ENCODE measurements around the gene MRPL54.

The MRPL54 gene

GRCh38 chr19:3785938-3786824 is 23.7 kb downstream of the MRPL54 start, which contains the start of gene MATK:
Gene MATK (minus strand): TSS chr19:3786381. CDS start chr19:3785135, 1,246 bp downstream.
- no peak for DNase-seq

DNA sequence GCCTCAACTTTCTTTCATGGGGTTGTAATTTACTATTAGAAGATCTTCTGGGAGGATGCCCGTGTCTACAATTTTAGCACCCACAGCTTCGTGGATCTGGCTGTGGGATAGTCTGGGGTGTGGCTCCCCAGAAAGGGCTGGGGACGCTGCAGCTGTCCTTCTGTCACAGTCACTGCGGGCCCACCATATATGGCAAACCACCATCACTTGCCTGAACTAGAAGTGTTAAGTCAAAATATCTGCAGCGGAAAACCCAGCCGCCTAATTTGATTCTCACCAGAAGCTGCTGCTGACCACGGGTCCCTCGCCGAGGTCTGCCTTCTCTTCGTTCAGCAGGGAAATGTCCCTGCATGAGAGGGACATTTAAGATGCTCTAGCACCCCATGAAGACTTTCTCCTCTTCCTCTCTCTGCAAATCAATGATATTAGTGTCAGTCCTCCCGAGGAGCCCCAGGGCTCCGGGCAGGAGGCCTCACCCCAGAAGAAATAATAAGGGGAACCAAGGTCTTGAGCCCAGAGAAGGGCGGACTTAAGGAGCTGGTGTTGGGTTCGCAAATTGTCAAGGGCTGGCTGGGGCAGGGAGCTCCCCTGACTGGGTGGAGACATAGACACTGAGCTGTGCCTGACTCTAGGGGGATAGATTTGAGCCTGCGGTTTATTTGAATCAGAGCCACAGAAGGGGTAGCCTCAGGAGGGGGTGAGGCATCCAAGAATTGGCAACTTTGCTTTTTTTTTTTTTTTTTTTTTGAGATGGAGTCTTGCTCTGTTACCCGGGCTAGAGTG is 26.7 kb downstream of the MRPL54 start:
- DNase-seq, result no peak

GRCh38 chr19:3790209-3790734 is 27.8 kb downstream of the MRPL54 start:
- no peak for DNase-seq

DNA sequence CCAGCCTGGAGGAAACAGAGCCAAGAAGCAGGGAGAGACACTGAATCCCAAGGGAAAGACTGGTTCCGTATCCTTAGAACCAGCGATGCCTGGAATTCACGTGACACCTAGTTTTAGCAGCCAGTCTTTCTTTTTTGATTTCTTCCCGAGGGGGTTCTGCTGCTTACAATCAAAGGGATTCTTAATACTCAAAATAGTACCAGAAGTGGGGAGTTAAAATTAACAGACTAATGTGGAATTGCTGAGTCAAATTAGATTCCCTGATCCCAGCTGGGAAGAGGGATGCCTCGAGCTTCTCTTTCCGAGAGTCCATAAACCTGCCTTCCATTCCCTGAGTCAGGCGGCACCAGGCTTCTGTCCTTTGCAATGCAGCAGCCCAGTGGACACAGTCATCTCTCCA is 28.5 kb downstream of the MRPL54 start:
- no peak for DNase-seq

GRCh38 chr19:3792114-3792513 is 29.6 kb downstream of the MRPL54 start:
- no peak for DNase-seq

DNA sequence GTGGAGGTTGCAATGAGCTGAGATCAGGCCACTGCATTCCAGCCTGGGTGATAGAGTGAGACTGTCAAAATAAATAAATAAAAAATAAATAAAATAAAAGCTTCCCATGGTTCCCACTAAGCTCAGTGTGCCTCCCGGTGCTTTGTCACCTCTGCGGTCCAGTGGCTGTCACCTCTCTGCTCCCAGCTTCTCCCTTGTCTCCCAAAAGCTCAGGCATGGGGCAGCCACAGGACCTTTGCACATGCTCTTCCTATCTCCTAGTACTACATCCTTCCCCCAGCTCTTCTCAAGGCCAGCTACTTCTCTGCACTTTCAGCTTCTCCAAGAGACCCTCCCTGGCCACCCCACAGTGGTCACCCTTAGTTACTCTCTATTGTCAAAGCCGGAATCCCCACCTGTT is 31.3 kb downstream of the MRPL54 start:
- DNase-seq, result no peak

GRCh38 chr19:3796358-3796757 is 33.9 kb downstream of the MRPL54 start:
- DNase-seq, result no peak

DNA sequence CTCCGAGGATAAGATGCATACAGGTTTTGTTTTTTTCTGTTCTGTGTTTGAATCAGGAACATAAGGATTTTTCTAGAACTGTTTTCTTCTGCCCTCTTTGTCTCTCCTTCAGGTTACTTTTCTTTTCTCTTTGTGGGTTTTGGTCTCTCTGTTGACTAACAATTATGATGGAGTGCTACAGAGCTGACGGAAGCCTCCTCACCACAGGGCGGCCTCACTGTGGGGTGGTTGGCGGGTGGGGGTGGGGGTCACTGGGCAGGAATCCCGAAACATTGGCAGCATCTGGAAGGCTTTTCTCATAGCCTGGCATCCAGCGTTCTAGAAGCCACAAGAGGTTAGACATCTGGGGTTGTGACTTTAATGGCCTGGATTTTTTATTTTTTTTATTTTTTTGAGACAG is 35.7 kb downstream of the MRPL54 start:
- no peak for DNase-seq

GRCh38 chr19:3800996-3801395 is 38.5 kb downstream of the MRPL54 start:
- DNase-seq, result no peak

DNA sequence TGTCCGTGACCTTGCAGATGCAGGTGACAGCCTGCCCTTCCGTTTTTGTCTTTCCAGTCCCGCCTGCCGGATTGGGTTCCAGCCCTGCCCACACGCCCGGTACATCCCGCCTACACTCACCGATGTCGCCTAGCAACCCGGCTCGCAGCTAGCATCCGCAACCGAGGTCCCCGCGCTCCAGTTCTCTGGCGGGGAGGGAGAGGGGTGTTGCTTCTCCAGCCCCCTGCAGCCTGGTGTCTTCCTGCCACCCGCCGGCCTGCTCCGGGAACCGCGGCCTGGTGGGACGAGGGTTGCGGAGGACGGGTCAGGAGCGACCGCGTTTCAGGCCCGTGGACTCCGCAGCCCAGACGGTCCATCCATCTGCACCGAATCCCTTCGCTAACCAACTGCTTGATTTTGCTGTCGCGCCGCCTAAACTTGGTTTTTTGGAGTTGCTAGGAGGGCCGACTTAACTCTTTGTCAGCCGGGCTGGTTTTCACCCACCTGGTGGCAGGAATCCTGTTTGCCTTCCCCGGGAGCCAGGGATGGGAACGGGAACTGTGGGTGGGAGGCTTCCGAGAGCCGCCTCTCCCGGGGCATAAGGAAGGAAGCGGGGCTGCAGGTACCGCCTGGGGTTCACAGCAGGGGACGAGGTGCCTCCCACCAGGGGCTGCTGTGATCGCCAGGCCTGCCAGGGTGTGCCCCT is 39.1 kb downstream of the MRPL54 start:
- DNase-seq, result no peak

- no peak for DNase-seq
These were observed 40.8 kb downstream of the MRPL54 start for GRCh38 chr19:3803114-3803888.

DNA sequence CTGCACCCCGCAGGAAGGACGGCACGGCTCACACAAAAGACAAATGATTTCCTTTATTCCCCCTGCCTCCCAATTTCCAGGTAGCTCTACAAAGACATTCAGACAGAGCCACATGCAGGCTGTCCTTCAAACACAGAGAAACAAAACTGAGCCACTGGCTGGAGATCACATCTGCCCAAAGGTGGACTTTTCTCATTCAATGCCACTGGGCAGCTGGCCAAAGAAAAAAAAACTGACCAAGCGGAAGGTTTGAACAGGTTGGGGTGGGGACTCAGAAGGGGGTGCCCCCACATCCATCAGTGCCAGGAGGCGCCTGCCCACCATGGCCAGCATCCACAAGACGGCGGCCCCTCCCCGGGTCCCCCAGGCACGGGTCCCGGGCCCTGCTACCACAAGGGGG is 41.5 kb downstream of the MRPL54 start:
- DNase-seq, result no peak

DNA sequence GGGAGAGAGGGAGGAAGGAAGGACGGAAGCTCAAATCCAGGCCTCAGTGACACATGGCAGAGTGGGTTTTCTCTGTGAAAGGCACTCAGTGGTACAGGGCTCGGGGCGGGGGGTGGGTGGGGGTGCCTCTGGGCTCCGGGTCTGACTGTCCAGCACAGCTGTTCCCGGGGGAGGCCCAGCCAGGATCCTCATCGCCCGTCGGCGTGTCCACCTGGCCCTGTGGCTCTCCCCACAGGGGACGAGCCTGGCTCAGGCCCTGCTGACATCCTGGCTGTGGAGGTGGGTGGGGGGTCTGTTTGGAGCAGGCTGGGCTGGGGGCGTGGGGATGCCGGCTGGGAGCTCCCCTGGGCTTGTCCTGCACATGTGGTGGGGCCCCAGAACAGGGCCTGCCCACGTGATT is 41.9 kb downstream of the MRPL54 start:
- DNase-seq, result no peak

- no peak for DNase-seq
These were observed 43.4 kb downstream of the MRPL54 start for GRCh38 chr19:3805859-3806258.

- DNase-seq, result no peak
These were observed 44.6 kb downstream of the MRPL54 start for GRCh38 chr19:3807131-3807480.

DNA sequence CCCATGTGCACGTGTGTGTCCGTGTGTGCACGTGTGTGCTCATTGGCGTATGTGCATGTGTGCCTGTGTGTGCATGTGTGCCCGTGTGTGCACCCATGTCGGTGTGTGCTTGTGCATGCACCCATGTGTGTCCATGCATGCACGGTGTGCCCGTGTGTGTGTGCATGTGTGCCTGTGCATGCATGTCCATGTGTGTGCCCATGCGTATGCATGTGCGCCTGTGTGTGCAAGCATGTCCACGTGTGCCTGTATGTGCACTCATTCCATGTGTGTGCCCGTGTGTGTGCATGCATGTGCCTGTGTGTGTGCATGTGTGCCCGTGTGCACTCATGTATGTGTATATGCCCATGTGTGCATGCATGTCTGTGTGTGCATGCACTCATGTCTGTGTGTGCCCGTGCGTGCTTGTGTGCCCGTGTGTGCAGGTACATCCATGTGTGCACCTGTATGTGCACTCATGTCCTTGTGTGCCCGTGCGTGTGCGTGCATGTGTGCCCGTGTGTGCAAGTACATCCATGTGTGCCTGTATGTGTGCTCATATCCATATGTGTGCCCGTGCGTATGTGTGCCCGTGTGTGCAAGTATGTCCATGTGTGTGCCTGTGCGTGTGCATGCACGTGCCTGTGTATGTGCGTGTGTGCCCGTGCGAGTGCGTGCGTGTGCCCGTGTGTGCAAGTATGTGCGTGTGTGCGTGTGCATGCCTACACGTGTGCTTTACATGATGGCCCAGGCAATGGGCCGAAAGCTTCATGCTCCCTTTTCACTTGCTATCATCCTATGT is 45.3 kb downstream of the MRPL54 start:
- DNase-seq, result no peak

DNA sequence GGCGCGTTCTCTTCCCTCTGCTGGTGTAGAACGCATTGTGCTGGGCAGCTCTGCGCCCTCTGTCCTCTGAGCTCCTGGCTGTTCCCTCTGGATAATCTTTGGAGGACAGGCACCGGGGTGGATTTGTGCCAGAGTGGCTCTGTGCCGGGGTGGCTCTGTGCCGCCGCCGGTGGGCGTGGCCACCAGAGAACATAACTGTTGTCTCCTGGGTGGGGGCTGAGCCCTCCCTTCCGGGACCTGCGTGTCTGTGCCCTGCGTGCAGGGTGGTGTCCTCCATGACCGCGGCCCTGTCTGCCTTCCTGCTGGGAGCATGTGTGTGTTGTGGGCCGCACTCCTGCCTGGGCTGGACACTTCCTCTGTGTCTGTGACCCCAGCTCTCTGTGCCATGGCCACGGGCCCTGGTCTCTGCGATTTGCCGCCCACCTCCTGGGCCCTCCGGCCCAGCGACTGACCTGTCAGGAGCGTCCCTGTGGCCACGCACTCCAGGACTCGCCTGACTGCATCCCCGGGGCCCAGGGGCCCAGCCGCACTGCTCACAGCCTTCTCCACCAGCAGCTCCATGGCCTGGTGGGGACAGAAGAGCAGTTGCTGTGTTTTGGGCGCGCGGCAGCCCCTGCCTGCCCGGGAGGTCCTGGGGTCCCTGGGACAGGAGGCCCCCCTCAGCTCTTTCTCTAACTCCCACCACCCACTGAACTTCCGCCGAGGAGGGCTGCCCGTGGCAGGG is 46.1 kb downstream of the MRPL54 start:
- DNase-seq, result no peak

GRCh38 chr19:3809881-3810707 is 47.6 kb downstream of the MRPL54 start:
- no peak for DNase-seq

DNA sequence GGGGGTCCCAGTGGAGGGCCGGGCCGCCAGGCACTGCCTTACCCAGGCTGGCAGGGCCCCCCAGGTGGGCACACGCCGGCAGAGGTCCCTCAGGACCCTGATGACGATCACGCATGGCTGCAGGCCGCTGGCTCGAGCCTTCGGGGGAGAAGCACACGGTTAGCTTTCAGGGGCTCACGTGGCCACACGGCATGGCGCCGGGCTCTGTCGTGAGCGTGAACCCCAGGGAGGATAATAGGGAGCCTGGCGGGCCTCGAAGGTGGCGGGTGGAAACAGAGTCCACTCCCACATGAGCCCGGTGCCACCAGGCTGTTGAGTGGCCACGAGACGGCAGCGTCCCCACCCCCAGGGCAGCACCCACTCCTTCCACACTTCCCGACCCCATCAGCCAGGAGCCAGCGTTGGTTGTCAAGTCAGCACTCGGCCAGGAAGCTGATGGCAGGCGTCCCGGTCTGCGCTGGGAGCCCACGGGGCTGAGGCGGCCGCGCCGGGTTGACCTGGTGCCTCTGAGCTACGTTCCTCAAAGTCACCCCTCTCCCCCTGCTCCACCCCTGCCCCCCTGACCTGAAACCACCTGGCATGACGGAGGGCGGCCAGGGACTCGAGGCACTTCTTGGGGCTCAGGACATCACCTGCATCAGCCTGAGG is 48.4 kb downstream of the MRPL54 start:
- no peak for DNase-seq
